Measurements from ENCODE around the gene LCN12.

Gene LCN12

GRCh38 chr9:136958898-136959850 lies 7.1 kb downstream of the LCN12 start:
- no peak for DNase-seq (ENCODE audit: low spot score)

- DNase-seq (ENCODE audit: low spot score), result no peak
Measured at GRCh38 chr9:136960212-136960937, 8.3 kb downstream of the LCN12 start.

GRCh38 chr9:136960938-136961275 lies 8.8 kb downstream of the LCN12 start:
- DNase-seq (ENCODE audit: low spot score), result no peak

- DNase-seq (ENCODE audit: low spot score), result no peak
Measured at GRCh38 chr9:136961279-136962065, 9.4 kb downstream of the LCN12 start.

GRCh38 chr9:136962163-136962562 lies 10.1 kb downstream of the LCN12 start:
- no peak for DNase-seq (ENCODE audit: low spot score)

- DNase-seq (ENCODE audit: low spot score), result no peak
Measured at GRCh38 chr9:136962701-136963248, 10.7 kb downstream of the LCN12 start.

GRCh38 chr9:136963341-136963740 lies 11.3 kb downstream of the LCN12 start:
- no peak for DNase-seq (ENCODE audit: low spot score)

GRCh38 chr9:136963751-136964150 lies 11.7 kb downstream of the LCN12 start:
- DNase-seq (ENCODE audit: low spot score), result no peak

GRCh38 chr9:136964171-136964689 lies 12.2 kb downstream of the LCN12 start:
- peak; percentile 95 for DNase-seq (ENCODE audit: low spot score)

GRCh38 chr9:136964833-136965422 lies 12.9 kb downstream of the LCN12 start:
- DNase-seq (ENCODE audit: low spot score), result no peak

GRCh38 chr9:136965771-136966484 lies 13.9 kb downstream of the LCN12 start:
- no peak for DNase-seq (ENCODE audit: low spot score)

- DNase-seq (ENCODE audit: low spot score), result no peak
Measured at GRCh38 chr9:136968333-136969127, 16.5 kb downstream of the LCN12 start.

GRCh38 chr9:136969150-136969549 lies 17.1 kb downstream of the LCN12 start:
- DNase-seq (ENCODE audit: low spot score), result no peak

- no peak for DNase-seq (ENCODE audit: low spot score)
Measured at GRCh38 chr9:136969774-136970173, 17.7 kb downstream of the LCN12 start.

GRCh38 chr9:136970361-136970760 lies 18.3 kb downstream of the LCN12 start:
- DNase-seq (ENCODE audit: low spot score), result no peak

- no peak for DNase-seq (ENCODE audit: low spot score)
Measured at GRCh38 chr9:136971746-136972145, 19.7 kb downstream of the LCN12 start.

GRCh38 chr9:136972335-136972734 lies 20.3 kb downstream of the LCN12 start:
- DNase-seq (ENCODE audit: low spot score), result no peak

GRCh38 chr9:136972743-136973142 lies 20.7 kb downstream of the LCN12 start:
- DNase-seq (ENCODE audit: low spot score), result no peak

GRCh38 chr9:136973618-136974617 lies 21.8 kb downstream of the LCN12 start:
- no peak for DNase-seq (ENCODE audit: low spot score)

All from SW480 (cell line).